ENCODE measurements around the gene CLDN1.

The CLDN1 gene

GRCh38 chr3:190305406-190305805, 16.8 kb downstream of the CLDN1 start:
- TF ChIP-seq CTCF (IDR thresholded peaks at IDR 0.05) = no peak

DNA sequence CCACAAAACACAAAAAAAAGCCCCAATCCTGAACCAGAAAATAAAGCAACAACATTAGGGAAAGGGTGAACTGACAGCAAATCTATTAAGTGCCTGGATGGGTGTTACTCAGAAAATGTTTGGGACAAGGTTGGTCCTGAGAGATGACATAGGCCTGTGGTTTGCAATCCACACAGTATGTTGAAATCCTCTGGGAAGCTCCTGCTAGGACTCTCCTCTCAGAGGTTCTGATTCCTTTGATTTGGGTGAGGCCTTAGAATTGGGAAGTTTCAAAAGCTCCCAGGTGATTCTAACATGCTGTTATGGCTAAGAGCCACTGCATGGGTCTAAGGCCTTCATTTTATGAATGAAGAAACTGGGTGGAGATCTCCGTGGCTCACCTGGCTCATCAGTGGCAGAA, 18.4 kb downstream of the CLDN1 start:
- TF ChIP-seq CTCF (IDR thresholded peaks at IDR 0.05) = no peak

- no peak for TF ChIP-seq CTCF (IDR thresholded peaks at IDR 0.05)
Observed at GRCh38 chr3:190302212-190302867, 19.9 kb downstream of the CLDN1 start.

GRCh38 chr3:190301591-190301990, 20.7 kb downstream of the CLDN1 start:
- no peak for TF ChIP-seq CTCF (IDR thresholded peaks at IDR 0.05)

GRCh38 chr3:190299969-190300368, 22.3 kb downstream of the CLDN1 start:
- no peak for TF ChIP-seq CTCF (IDR thresholded peaks at IDR 0.05)

- no peak for TF ChIP-seq CTCF (IDR thresholded peaks at IDR 0.05)
Observed at GRCh38 chr3:190294030-190294429, 28.2 kb downstream of the CLDN1 start.

- no peak for TF ChIP-seq CTCF (IDR thresholded peaks at IDR 0.05)
Observed at GRCh38 chr3:190293621-190294020, 28.6 kb downstream of the CLDN1 start.

Measured in LNCAP (cell line).